ENCODE measurements around the gene MBTPS1. TPM values are rescaled to one million over a fixed set of nuclear protein-coding genes. Genes with fewer than 3 reads are reported as not detected.

The MBTPS1 gene
- 100 to 1,000 TPM in 1 of 2 donors, 10 to 100 TPM in 1; 79.0 to 133 TPM for total RNA-seq

GRCh38 chr16:84116720-84117493, at the start of gene MBTPS1:
TSS of gene MBTPS1 (minus strand) at chr16:84116942. CDS start at chr16:84101783, 15,159 bp downstream.
- Histone ChIP-seq H3K36me3 (no peaks in the 10 kb centered on the region), H3K27me3 (replicated peaks; ENCODE audit: insufficient read depth) (no peaks in the 10 kb centered on the region), H3K9me3 (no peaks in the 10 kb centered on the region), H3K4me1 (replicated peaks) (peaks cover 3% of the 10 kb centered on the region), H3K27ac (peak within 1 kb of the TSS; percentile 84 to 87), H3K4me3 (peak within 1 kb of the TSS; percentile 66 to 70)
- WGBS, result 1% methylated on average over 80 of the region's 94 CpGs
- TF ChIP-seq POLR2AphosphoS5 (IDR thresholded peaks at IDR 0.05), result peak; percentile 93
- TF ChIP-seq, protein P1, sequence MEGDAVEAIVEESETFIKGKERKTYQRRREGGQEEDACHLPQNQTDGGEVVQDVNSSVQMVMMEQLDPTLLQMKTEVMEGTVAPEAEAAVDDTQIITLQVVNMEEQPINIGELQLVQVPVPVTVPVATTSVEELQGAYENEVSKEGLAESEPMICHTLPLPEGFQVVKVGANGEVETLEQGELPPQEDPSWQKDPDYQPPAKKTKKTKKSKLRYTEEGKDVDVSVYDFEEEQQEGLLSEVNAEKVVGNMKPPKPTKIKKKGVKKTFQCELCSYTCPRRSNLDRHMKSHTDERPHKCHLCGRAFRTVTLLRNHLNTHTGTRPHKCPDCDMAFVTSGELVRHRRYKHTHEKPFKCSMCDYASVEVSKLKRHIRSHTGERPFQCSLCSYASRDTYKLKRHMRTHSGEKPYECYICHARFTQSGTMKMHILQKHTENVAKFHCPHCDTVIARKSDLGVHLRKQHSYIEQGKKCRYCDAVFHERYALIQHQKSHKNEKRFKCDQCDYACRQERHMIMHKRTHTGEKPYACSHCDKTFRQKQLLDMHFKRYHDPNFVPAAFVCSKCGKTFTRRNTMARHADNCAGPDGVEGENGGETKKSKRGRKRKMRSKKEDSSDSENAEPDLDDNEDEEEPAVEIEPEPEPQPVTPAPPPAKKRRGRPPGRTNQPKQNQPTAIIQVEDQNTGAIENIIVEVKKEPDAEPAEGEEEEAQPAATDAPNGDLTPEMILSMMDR (IDR thresholded peaks at IDR 0.05), result peak in 2 of 4 experiments; percentile 41 to 64
- peak; percentile 71 for TF ChIP-seq POLR2A (IDR thresholded peaks at IDR 0.05)
- peak; percentile 97 for DNase-seq (ENCODE audit: low spot score)
- intact Hi-C loops (cut with DNase I), result no loop called here

GRCh38 chr16:84165746-84166145, 49.0 kb upstream of the MBTPS1 start:
- Histone ChIP-seq H3K4me1 (replicated peaks) (no peaks in the 10 kb centered on the region), H3K9me3 (no peaks in the 10 kb centered on the region), H3K27me3 (replicated peaks; ENCODE audit: insufficient read depth) (peaks cover 3% of the 10 kb centered on the region), H3K27ac (no peak overlapping the region), H3K36me3 (no peaks in the 10 kb centered on the region), H3K4me3 (no peak overlapping the region)
- WGBS, result 92% methylated on average over 7 of the region's 7 CpGs
- no peak for DNase-seq (ENCODE audit: low spot score)
- intact Hi-C loops (cut with DNase I), result no loop called here
- TF ChIP-seq POLR2A (IDR thresholded peaks at IDR 0.05) (no peak), POLR2AphosphoS5 (IDR thresholded peaks at IDR 0.05) (no peak)
- TF ChIP-seq, protein P1 (IDR thresholded peaks at IDR 0.05), result no peak

GRCh38 chr16:84161801-84162200, 45.1 kb upstream of the MBTPS1 start:
- no peak for TF ChIP-seq POLR2AphosphoS5 (IDR thresholded peaks at IDR 0.05)
- no peak for TF ChIP-seq POLR2A (IDR thresholded peaks at IDR 0.05)
- TF ChIP-seq, protein P1 (IDR thresholded peaks at IDR 0.05), result no peak
- intact Hi-C loops (cut with DNase I), result no loop called here
- no peaks in the 10 kb centered on the region for H3K9me3 ChIP-seq
- H3K4me3 ChIP-seq, result no peak overlapping the region
- DNase-seq (ENCODE audit: low spot score), result no peak
- no peak overlapping the region for H3K27ac ChIP-seq
- 48% methylated on average over 3 of the region's 3 CpGs for WGBS
- H3K27me3 ChIP-seq (replicated peaks; ENCODE audit: insufficient read depth), result peaks cover 3% of the 10 kb centered on the region
- H3K36me3 ChIP-seq, result no peaks in the 10 kb centered on the region
- H3K4me1 ChIP-seq (replicated peaks), result no peaks in the 10 kb centered on the region

DNA sequence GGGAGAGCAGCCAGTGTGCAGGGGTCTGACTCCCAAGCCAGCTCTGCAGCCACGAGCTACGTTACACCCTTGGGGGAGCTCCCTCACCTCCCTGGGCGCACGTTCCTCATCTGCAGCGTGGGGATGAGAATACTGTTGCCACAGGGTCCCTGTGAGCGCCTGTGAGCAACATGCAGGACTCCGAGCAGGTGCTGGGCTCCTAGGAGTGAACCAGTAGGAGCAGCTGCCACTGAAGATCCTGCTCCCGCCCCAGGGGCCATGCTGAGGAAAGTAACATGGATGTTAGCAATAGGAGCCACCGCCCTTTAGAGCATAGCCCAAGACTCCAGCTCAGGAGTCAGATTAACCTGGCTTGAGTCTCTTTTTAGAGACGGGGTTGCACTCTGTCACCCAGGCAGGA, 44.3 kb upstream of the MBTPS1 start:
- TF ChIP-seq POLR2AphosphoS5 (IDR thresholded peaks at IDR 0.05) (no peak), POLR2A (IDR thresholded peaks at IDR 0.05) (no peak)
- TF ChIP-seq, protein P1 (IDR thresholded peaks at IDR 0.05), result no peak
- Histone ChIP-seq H3K27me3 (replicated peaks; ENCODE audit: insufficient read depth) (peaks cover 3% of the 10 kb centered on the region), H3K4me3 (no peak overlapping the region), H3K27ac (no peak overlapping the region), H3K4me1 (replicated peaks) (no peaks in the 10 kb centered on the region), H3K36me3 (no peaks in the 10 kb centered on the region), H3K9me3 (no peaks in the 10 kb centered on the region)
- DNase-seq (ENCODE audit: low spot score), result no peak
- WGBS, result 83% methylated on average over 10 of the region's 10 CpGs
- intact Hi-C loops (cut with DNase I), result no loop called here

GRCh38 chr16:84159800-84160199, 43.1 kb upstream of the MBTPS1 start:
- Histone ChIP-seq H3K36me3 (no peaks in the 10 kb centered on the region), H3K4me3 (no peak overlapping the region), H3K9me3 (no peaks in the 10 kb centered on the region), H3K27ac (no peak overlapping the region), H3K27me3 (replicated peaks; ENCODE audit: insufficient read depth) (peaks cover 3% of the 10 kb centered on the region), H3K4me1 (replicated peaks) (no peaks in the 10 kb centered on the region)
- DNase-seq (ENCODE audit: low spot score), result no peak
- 50% methylated on average over 1 of the region's 1 CpG for WGBS
- TF ChIP-seq, protein P1 (IDR thresholded peaks at IDR 0.05), result no peak
- TF ChIP-seq POLR2AphosphoS5 (IDR thresholded peaks at IDR 0.05) (no peak), POLR2A (IDR thresholded peaks at IDR 0.05) (no peak)
- intact Hi-C loops (cut with DNase I), result no loop called here
